Gastroesophageal sphincter (tissue), 4 donors: ENCODE measurements around the gene RNF213. TPM values are rescaled to one million over a fixed set of nuclear protein-coding genes. Genes with fewer than 3 reads are reported as not detected.

Source experiments
- ATAC-seq: fragments of 150-250 bp; one replicate; pipeline ENCODE4 v1.9.1; 2016; ENCODE audit warnings: mild to moderate bottlenecking, moderate library complexity
- H3K27ac ChIP-seq, 4 donors: fragments of 200-600 bp; sonication (generic) in 3 of 4; 1 replicate in 3 of 4; 2 replicates in 1 of 4; pipeline ENCODE4 v1.5.1; 2016 to 2019
- H3K27me3 ChIP-seq: fragments of 200-600 bp; sonication (generic); one replicate; pipeline ENCODE4 v1.5.1; 2019
- H3K36me3 ChIP-seq, 2 donors: fragments of 200-600 bp; sonication (generic); one replicate each; pipeline ENCODE4 v1.5.1; 2019; ENCODE audit warnings: control low read depth in 1 of 2
- H3K4me1 ChIP-seq, 3 donors: fragments of 200-600 bp; sonication (generic); 1 replicate in 2 of 3; 2 replicates in 1 of 3; pipeline ENCODE4 v1.5.1; 2016 to 2019; ENCODE audit warnings: control low read depth in 2 of 3
- H3K4me3 ChIP-seq, 2 donors: fragments of 200-600 bp; sonication (generic); one replicate each; pipeline ENCODE4 v1.5.1; 2019; ENCODE audit warnings: mild to moderate bottlenecking in 1 of 2, moderate library complexity in 1 of 2
- H3K9me3 ChIP-seq, 3 donors: fragments of 200-600 bp; sonication (generic); one replicate each; pipeline ENCODE4 v1.5.1; 2017 to 2019; ENCODE audit warnings: control low read depth in 2 of 3
- CTCF ChIP-seq, 4 experiments: fragments of 200-600 bp in 2 of 4; fragments of 450-650 bp in 2 of 4; sonication (generic) in 1 of 4; IDR thresholded peaks; one replicate each; pipeline ENCODE4 v1.5.1; 2017 to 2019; ENCODE audit warnings: antibody characterized with exemption in 4 of 4, mild to moderate bottlenecking in 2 of 4, moderate library complexity in 2 of 4
- EP300 ChIP-seq: sonication (generic); formaldehyde crosslinking; IDR thresholded peaks from one replicate; pipeline ENCODE4 v1.6.1; 2017; ENCODE audit warnings: antibody characterized with exemption, mild to moderate bottlenecking
- POLR2A ChIP-seq, 2 donors: fragments of 450-650 bp; IDR thresholded peaks; one replicate each; pipeline ENCODE4 v1.6.1; 2017; ENCODE audit warnings: antibody characterized with exemption in 2 of 2, mild to moderate bottlenecking in 2 of 2, moderate library complexity in 1 of 2
- POLR2AphosphoS5 ChIP-seq: sonication (generic); formaldehyde crosslinking; IDR thresholded peaks from one replicate; pipeline ENCODE4 v1.6.1; 2017; ENCODE audit warnings: antibody characterized with exemption
- WGBS, 2 donors: methylation state at CpG; one replicate each; pipeline ENCODE4 v1.1.5; 2018; ENCODE audit warnings: low coverage in 1 of 2; 5-methylcytosine and 5-hydroxymethylcytosine counted together
- total RNA-seq, 4 donors: library from RNA; depleted of rRNA; stranded (reverse); fragments of >200 nt; gene quantifications; one replicate each; pipeline ENCODE4 v1.1.0, GENCODE V29; 2016

The RNF213 gene
- total RNA-seq, 4 donors from 2014 or later = 59.2 to 87.6 (median 67.8) TPM

- 91 to 100% methylated on average over 1 to 3 of the region's 3 CpGs for WGBS, 2 donors
- no peak overlapping the region for H3K4me3 ChIP-seq
- H3K27ac ChIP-seq = no peak overlapping the region
- H3K27me3 ChIP-seq = no peaks in the 10 kb centered on the region
- peaks cover 0 to 100% of the 10 kb centered on the region in 2 donors for H3K36me3 ChIP-seq
- no peak for TF ChIP-seq POLR2AphosphoS5
- no peak for TF ChIP-seq EP300
- no peak for TF ChIP-seq POLR2A (IDR thresholded peaks at IDR 0.05)
- TF ChIP-seq CTCF (IDR thresholded peaks at IDR 0.05) = no peak
- no peak for ATAC-seq
- peaks cover 0 to 24% (median 0%) of the 10 kb centered on the region in 3 donors for H3K9me3 ChIP-seq
- H3K4me1 ChIP-seq = no peaks in the 10 kb centered on the region
Measured at GRCh38 chr17:80303824-80304223, 43.2 kb downstream of the RNF213 start.

- Histone ChIP-seq H3K4me1 (no peaks in the 10 kb centered on the region), H3K9me3 (peaks cover 0 to 17% (median 0%) of the 10 kb centered on the region in 3 donors), H3K27me3 (no peaks in the 10 kb centered on the region), H3K27ac (no peak overlapping the region), H3K4me3 (no peak overlapping the region), H3K36me3 (peaks cover 0 to 100% of the 10 kb centered on the region in 2 donors)
- TF ChIP-seq POLR2A (IDR thresholded peaks at IDR 0.05) = no peak
- no peak for TF ChIP-seq CTCF (IDR thresholded peaks at IDR 0.05)
- TF ChIP-seq EP300 = no peak
- TF ChIP-seq POLR2AphosphoS5 = no peak
- 62 to 89% methylated on average over 11 of the region's 12 CpGs for WGBS, 2 donors
- ATAC-seq = no peak
Measured at GRCh38 chr17:80307994-80308691, 47.5 kb downstream of the RNF213 start.

- no peak overlapping the region for H3K4me3 ChIP-seq
- TF ChIP-seq CTCF (IDR thresholded peaks at IDR 0.05) = no peak
- TF ChIP-seq EP300 = no peak
- TF ChIP-seq POLR2AphosphoS5 = no peak
- TF ChIP-seq POLR2A (IDR thresholded peaks at IDR 0.05) = no peak
- ATAC-seq = no peak
- H3K9me3 ChIP-seq = peaks cover 0 to 10% (median 0%) of the 10 kb centered on the region in 3 donors
- H3K27me3 ChIP-seq = no peaks in the 10 kb centered on the region
- peaks cover 0 to 96% of the 10 kb centered on the region in 2 donors for H3K36me3 ChIP-seq
- H3K27ac ChIP-seq = no peak overlapping the region
- no peaks in the 10 kb centered on the region for H3K4me1 ChIP-seq
- 69 to 81% methylated on average over 8 to 9 of the region's 16 CpGs for WGBS, 2 donors
Measured at GRCh38 chr17:80308692-80309517, 48.3 kb downstream of the RNF213 start.

- Histone ChIP-seq H3K36me3 (peaks cover 0 to 77% of the 10 kb centered on the region in 2 donors), H3K27me3 (no peaks in the 10 kb centered on the region), H3K4me3 (no peak overlapping the region), H3K9me3 (no peaks in the 10 kb centered on the region), H3K27ac (no peak overlapping the region), H3K4me1 (peaks cover 0 to under 1% (median 0%) of the 10 kb centered on the region in 3 donors)
- 80 to 93% methylated on average over 9 of the region's 22 CpGs for WGBS, 2 donors
- no peak for ATAC-seq
- TF ChIP-seq POLR2AphosphoS5 = no peak
- no peak for TF ChIP-seq EP300
- TF ChIP-seq POLR2A (IDR thresholded peaks at IDR 0.05) = no peak
- no peak for TF ChIP-seq CTCF (IDR thresholded peaks at IDR 0.05)
Measured at GRCh38 chr17:80311216-80311827, 50.7 kb downstream of the RNF213 start.
